ENCODE results near the gene RIMKLA.

Gene RIMKLA

GRCh38 chr1:42372796-42373195, 7.8 kb upstream of the RIMKLA start:
- no peak for DNase-seq

DNA sequence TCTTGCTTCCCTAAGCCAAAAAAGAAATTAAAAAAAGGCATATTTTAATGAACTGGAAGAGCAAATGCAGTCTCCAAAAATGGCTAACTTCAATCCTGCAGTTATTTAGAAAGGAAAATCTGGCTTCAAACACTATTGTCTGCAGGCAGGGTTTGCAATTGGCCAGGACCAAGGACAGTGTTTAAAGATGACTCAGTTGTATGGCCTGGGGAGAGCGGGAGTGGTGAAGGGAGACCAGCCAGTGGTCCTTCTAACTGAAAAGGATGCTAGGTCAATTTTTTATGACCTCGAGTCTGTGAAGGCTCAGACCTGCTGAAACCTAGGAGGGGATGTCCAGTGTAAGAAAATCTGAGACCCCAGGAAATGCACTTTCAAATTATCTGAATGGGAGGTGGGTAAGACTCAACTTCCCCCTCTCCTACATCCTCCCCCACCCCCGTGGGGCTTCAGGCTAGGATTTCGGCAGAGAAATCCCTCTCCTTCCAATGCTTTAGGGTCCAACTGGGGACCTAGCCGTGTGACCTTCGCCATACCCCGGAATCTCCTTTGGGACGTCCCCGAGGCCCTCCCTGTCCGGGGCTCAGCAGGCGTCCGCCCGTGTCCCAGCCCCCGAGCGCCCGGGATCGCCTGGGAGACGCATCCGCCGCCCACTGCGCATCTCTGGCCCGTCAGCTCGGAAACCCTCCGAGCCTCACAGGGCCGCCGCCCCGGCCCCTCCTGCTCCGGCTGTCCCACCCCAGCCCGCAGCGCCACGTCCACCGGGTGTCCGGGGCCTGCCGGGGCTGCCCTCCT, 602 bp upstream of the RIMKLA start:
- DNase-seq: peak; percentile 67

DNA sequence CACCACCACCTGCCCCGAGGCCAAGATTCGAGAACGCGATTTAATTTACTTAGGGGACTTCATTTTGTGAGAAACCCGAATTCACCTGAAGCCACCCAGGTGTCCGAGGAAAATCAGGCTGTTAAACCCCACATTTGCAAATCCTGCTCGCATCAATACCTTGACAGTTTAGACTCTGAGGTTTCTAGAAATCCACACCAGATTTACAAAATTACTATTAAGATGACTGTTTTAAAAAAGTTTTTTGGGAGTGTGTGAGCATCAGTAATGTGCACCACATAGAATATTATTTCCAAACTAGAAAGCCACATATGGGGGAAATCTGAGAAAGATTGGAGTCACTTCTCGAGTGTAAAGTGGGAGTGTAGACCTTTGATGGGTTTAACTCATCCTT, 685 bp downstream of the RIMKLA start:
- DNase-seq: no peak

DNA sequence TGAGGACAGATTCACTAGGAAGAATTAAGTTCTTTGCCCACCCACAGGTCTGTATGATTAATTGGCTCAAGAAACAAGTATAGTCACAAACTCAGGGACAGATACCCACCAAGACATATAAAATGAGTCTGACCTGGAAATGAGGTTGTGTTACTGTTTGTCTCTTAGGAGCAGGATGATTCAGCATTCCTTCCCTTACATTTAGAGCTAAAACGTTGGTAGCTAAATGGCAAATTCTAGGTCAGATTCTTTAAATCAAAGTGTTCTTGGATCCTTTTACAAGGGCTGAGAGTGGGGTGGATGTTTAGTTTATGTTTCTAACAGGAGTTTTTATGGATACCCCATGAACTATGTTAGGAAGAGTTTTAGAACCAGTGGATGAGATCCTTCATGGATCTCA, 4.7 kb downstream of the RIMKLA start:
- no peak for DNase-seq

GRCh38 chr1:42386051-42386450, 5.5 kb downstream of the RIMKLA start:
- DNase-seq: no peak

GRCh38 chr1:42392255-42392654, 11.7 kb downstream of the RIMKLA start:
- DNase-seq: peak; percentile 88

DNA sequence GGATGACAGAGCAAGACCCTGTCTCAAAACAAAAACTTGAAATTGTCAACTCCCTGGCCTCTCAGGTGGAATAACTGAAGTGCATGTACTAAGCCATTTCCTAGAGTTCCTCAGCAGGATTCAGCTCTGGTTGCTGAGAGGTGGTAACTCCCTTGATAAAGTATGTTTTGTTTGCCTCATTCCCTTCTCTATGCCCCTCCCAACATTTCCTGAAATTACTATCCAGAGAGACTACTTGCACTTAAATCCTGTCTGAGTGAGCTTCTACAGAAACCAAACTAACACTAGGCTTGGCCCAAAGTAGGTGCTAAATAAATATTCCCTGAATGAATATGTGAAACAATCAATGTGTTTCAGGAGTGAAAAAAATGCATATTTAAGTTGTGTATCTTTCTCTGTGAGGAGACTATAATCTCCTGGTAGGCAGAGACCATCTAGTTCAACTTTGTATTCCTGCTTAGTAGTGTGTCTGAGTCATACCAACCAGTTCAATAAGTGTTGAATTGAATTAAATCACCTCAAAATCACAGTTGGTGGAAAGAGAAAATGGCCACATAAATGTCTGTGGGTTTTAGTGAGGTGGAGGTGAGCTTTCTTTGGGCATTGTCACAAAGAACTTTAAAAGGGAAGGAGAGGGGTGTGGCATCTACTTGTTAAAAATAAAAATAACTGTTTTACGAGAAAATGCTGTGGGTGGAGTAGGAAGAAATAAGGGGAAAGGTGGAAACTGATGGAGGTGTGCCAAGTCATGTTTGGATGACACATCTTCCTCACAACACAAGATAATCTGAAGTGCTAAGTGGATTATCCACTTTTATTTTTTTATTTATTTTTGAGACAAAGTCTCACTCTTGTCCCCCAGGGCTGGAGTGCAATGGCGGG, 12.6 kb downstream of the RIMKLA start:
- no peak for DNase-seq

- no peak for DNase-seq
Observed at GRCh38 chr1:42399315-42400100, 18.9 kb downstream of the RIMKLA start.

DNA sequence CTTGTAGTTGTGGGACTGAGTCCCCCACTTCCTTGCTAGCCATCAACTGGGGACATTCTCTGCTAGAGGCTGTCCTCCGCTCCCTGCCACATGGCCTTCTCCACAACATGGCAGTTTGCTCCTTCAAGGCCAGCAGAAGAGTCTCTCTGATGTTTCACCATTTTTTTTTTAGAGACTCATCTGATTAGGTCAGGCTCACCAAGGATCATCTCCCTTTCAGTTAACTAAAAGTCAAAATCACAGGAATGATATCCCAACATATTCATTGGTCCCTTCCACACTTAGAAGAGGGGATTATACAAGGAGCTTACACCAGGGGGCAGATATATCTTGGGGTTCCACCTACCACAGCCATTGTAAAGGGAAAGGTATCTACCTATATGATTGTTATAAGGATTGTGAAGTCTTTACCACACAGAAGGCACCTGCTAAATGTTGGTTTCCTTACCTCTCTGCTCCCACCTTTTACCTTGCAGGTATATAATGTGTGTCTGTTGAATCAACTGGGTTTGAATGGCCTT, 23.3 kb downstream of the RIMKLA start:
- no peak for DNase-seq

DNA sequence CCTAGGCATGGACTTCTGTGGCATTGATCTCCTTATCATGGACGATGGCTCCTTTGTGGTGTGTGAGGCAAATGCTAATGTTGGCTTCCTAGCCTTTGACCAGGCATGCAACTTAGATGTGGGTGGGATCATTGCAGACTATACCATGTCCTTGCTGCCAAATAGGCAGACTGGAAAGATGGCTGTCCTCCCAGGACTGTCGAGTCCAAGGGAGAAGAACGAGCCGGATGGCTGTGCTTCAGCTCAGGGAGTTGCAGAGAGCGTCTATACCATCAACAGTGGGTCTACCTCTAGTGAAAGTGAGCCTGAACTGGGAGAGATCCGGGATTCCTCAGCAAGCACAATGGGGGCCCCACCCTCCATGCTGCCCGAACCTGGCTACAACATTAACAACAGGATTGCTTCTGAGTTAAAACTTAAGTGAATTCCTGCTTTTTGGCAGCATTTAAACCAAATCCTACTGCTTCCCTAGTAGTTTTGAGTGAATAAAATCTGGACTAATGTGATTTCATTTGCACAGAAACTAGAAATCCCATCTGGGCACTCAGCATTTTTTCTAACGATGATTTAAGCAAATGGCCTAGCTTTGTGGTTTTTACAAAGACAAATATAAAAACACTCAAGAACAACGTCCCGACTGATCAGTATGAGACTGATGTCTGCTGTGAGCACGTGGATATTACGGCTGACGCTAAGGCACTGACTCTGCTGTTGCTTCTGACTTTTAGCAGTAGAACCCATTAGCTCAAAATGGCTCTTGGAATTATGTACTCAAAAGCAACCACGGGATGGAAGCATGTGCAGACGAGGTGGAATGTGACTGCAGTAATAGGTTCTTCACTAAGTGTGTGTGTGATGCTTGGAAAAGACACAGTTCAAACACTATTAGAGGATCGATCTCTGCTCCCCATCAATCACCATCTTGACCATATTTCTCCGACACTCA, 34.2 kb downstream of the RIMKLA start:
- DNase-seq: no peak

- DNase-seq: no peak
Observed at GRCh38 chr1:42417166-42417565, 36.6 kb downstream of the RIMKLA start.

DNA sequence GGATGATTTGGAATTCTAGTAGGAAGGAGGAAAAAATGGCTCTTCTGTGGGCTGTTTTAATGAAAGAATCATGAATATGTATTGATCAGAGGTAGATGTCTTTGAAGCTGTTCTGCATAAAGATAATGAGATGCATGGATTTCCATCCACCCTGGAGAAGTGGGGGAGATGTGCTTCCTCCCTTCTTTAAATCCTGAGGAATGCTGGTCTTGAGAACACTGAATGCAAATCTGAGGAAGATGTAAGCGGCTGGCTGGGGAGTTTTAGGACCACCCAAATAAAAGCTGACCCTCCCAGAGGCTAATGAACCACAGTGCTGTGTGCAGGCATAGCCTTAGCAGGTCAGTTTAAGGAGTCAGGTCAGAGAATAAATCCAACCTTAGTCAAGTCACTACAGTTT, 37.9 kb downstream of the RIMKLA start:
- no peak for DNase-seq

DNA sequence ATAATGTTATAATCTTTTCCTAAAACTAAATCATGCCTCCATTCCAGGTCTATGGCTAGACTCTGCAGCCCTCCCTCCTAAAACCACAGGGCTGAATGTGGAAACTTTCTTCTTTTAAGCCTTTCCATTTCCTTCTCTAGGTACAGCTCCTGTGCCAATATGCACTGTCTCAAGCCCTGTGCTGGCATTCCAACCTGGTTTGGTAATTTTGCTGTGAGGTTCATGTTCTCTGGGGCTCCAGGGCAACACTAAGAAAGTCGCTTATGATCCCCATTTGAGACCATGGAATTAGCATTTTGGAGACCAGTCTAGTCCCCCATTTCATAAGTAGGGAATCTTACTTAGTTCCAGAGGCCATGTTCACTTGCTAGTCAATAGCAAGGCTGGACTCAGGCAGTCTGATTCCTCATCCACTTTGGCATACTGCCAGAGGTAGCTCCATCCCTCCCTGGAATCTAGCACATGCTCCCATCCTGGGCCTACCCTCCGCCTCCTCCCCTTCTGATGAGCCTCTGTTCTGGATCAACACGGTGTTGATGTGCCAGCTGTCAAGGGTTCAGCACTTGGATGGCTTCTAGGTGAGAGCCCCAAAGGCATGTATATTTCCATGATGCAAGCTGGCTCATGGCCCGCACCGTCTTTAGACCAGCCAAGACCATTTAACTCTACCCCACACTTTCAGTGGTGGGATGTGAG, 38.7 kb downstream of the RIMKLA start:
- DNase-seq: peak; percentile 50

GRCh38 chr1:42420121-42420520, 39.5 kb downstream of the RIMKLA start:
- DNase-seq: no peak

- DNase-seq: peak; percentile 92
Observed at GRCh38 chr1:42420911-42421585, 40.5 kb downstream of the RIMKLA start.

GRCh38 chr1:42422737-42423136, 42.1 kb downstream of the RIMKLA start:
- DNase-seq: no peak

DNA sequence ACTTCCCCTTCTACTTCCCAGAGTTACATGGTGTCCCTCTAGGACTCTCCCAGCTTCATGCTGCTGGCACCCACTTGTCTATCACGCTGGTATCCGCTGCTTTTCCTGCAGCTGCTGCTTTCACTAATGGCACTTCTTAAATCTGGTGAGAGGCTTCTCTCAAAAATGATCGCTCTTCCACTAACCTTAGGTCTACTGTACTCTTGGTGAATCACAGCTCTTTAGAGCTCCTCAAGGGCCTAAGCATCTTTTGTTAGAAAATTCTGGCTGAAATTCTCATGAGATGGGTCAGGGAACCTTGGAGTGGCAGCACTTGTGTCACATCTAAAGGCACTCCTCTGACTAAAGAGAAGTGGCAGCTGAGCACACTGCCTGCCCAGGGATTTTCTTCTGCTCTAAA, 43.1 kb downstream of the RIMKLA start:
- peak; percentile 33 for DNase-seq

GRCh38 chr1:42424201-42424600, 43.6 kb downstream of the RIMKLA start:
- no peak for DNase-seq

DNA sequence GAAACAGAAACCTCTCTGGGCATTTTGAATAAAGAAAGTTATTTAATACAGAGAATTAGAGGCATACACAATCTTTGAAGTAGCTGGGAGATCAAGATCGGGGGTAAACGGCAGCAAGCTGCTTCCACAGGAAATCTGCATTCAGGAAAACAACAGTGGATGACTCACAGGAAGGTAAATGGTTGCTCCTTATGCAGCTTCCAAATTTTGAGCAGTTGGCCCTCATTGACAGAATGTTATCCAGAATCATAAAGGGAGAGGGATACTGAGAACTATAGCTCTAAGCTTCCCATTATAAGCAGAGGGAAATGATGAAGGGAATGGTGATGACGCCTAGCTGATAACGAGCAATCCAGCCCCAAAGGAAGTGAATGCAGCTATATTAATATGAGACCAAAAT, 46.6 kb downstream of the RIMKLA start:
- DNase-seq: no peak

- no peak for DNase-seq
Observed at GRCh38 chr1:42429603-42430002, 49.0 kb downstream of the RIMKLA start.

All from NCI-H510A treated with DMSO at 0.1 percent for 48 hours (cell line).